RPMI8226 (cell line): ENCODE results near the gene SND1.

ENCODE experiments used
- DNase-seq: peaks from one replicate; pipeline ENCODE4 v3.0.0-alpha.2; 2015

The SND1 gene

GRCh38 chr7:127776776-127777386 lies 124.9 kb downstream of the SND1 start:
- no peak for DNase-seq

GRCh38 chr7:127780489-127780888 lies 128.5 kb downstream of the SND1 start:
- DNase-seq = no peak

DNA sequence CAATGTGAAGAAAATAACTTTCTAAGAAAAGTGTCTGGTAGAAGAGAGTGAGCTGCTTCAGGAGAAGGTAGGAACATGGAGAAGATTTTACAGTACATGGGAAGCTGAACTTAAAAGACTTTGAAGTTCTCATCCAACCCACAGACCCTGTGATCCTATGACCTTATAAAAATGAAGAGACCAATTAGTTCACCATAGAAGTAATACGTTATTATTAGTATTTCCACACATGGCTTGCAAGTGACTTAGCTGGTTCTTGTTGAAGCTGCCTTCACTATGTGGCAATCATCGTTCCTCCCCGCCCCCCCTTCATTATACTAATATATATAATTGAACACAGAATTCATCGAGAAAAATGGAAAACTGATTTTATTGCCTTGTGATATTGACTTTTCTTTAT lies 129.1 kb downstream of the SND1 start:
- DNase-seq = no peak

- DNase-seq = no peak
Measured at GRCh38 chr7:127782075-127782474, 130.1 kb downstream of the SND1 start.

- DNase-seq = peak; percentile 13
Measured at GRCh38 chr7:127782654-127783559, 130.9 kb downstream of the SND1 start.

GRCh38 chr7:127786184-127786583 lies 134.2 kb downstream of the SND1 start:
- no peak for DNase-seq

- DNase-seq = no peak
Measured at GRCh38 chr7:127789031-127789430, 137.0 kb downstream of the SND1 start.

DNA sequence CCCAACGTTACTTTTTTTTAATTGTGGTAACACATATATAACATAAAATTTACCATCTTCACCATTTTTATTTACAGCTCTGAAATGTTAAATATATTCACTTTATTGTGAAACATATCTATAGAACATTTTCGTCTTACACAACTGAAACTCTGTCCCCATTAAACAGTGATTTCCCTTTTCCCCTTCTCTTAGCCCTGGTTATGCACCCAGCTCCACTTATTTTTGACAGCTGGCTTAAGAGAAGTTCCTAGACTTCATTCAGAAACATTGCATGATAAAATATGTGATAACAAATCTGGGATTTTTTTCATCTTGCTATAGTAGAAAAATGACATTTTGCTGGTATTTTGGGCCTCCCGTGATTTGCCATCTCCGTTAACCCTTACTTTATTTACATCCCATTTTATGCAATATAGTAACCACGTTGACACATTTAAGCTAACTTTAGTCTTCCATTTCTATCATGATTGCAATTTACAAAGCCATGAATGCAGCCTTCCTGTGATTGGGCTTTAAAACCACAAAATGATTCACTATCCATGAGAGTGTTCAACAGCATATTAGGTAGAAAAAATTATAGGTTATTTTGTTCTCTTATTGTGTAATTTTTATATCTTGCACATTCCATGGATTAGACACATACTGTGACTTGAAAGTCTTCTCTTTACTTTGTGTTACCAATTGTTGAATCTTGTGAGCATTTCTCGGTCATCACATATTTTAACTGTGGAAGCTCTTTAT lies 139.6 kb downstream of the SND1 start:
- no peak for DNase-seq

GRCh38 chr7:127792528-127793342 lies 140.7 kb downstream of the SND1 start:
- peak; percentile 64 for DNase-seq

DNA sequence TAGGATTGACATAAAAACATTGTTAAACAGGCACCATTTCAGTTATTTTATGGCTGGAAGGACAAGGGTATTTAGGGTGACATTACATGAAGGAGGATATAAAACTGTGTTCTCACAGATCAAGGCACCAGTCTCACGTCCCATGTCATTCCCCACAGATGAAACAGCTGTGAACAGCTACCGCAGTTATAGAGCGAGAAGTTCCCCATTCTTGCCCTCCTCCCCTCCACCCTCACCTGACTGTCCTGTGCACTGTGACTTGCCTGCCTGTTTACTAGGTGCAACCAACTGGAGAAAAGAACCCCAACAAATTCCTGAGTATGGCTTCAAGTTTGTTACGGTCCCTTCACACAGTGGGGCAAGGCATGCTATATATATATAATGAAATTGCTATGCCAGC lies 141.6 kb downstream of the SND1 start:
- no peak for DNase-seq

DNA sequence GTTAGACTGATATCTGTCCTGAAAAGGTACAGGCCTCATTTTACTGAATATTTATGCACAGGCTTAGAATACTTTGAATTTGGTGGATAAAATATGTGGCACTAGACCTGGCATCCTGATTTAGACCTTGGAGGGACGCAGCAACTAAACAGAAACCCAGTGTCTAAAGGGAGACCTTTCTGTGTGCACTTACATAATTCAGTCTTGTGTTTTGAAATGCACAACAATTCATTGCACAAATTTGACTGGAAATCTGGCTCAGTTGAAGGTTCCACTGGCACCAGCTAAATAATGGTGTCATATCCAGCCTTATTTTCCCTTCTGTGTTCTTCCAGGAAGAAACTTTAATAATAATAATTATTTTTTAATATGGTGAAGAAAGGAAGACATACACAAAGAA lies 142.1 kb downstream of the SND1 start:
- no peak for DNase-seq

GRCh38 chr7:127794551-127794950 lies 142.6 kb downstream of the SND1 start:
- no peak for DNase-seq

- DNase-seq = peak; percentile 9
Measured at GRCh38 chr7:127798023-127798422, 146.0 kb downstream of the SND1 start.

DNA sequence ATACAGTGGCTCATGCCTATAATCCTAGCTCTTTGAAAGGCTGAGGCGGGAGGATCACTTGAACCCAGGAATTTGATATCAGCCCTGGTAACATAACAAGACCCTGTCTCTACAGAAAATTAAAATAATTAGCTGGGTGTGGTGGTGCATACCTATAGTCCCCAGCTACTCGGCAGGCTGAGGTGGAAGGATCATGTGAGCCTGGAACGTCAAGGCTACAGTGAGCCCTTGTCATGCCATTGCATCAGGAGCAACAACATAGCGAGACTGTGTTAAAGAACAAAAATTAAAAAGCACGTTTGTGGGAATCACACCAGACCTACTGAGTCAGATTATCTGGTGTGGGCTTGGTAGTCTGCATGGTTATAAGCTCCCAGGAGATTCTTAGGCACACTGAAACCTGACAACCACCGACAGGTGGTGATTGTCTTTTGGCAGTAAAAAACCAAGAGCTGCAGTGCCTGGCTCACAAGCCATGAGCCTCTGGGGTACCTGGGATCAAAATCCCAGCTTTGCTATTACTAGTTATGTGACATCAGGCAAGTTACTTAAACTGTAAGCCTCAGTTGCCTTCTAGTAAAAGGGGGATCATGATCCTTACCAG lies 146.9 kb downstream of the SND1 start:
- no peak for DNase-seq

- no peak for DNase-seq
Measured at GRCh38 chr7:127799535-127800305, 147.7 kb downstream of the SND1 start.

DNA sequence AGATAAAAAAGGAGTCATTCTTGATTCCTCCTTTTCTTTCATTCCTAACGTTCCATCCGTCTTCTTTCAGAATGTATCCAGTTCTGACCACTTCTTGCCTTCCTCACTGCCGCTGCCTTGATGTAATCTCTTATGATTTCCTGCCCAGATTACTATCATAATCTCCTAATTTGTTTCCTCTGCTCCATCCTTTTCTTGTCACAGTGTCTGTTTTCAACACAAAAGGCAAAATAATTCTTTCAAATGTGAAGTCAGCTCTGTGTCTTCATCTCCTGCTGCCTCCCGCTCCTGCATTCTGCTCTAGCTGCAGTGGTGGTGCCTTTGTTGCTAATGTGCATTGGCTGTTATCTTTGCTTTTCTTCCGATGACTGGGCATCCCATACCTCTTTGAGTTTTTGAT lies 150.9 kb downstream of the SND1 start:
- no peak for DNase-seq

- DNase-seq = no peak
Measured at GRCh38 chr7:127803626-127804025, 151.6 kb downstream of the SND1 start.

GRCh38 chr7:127807340-127807739 lies 155.3 kb downstream of the SND1 start:
- no peak for DNase-seq

DNA sequence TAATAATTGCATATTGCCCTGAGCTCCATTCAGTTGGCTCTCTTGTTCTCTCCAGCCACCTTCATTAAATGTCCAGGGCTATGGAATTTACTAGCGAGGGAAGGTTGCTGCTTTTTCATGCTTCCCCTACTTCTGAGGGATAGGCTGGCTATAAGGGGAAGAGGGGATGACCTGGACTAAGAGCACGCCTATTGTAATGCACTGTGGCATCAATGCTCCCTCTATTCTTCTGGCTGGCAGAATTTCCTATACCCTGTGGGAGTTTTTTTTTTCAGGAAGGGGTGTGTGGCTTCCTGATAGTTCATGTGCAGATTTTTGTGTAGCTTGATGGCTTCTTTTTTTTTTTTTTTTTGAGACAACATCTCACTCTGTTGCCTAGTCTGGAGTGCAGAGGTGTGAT lies 155.8 kb downstream of the SND1 start:
- DNase-seq = no peak

- peak; percentile 12 for DNase-seq
Measured at GRCh38 chr7:127809261-127809702, 157.3 kb downstream of the SND1 start.

DNA sequence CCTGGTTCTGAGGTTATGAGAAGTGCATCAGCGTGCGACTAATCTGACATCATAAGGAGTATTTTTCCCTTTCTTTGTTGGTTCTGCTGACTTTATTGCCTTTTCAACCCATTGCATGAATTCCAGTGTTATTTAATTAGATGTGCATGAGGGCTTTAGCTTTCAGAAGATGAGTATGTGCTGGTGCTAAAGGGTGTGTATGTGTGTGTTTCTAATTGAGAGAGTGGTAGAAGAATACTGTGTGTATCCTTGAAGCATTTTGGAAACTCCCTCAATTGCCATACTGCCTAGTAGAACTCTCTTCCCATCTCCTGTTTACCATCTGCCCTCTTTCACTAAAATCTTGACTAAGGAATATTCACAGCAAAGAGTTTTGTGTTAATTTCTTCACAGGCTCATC lies 158.1 kb downstream of the SND1 start:
- DNase-seq = no peak
